IMR-90 (cell line): Measurements from ENCODE around the gene ZC2HC1B. TPM values are rescaled to one million over a fixed set of nuclear protein-coding genes. Genes with fewer than 3 reads are reported as not detected.
A peak's percentile ranks its signal among the peaks of the same experiment; 100 is the strongest.

ENCODE experiments used
- ATAC-seq: fragments of 200-7000 bp; cut with Tn5 transposase; 2 replicates; pipeline ENCODE4 v1.9.1; 2020; ENCODE audit warnings: low read depth, mild to moderate bottlenecking, moderate library complexity
- BruUV-seq: library from RNA; stranded (reverse); fragments of 400-500 nt; replicated peaks from 2 replicates; lab custom pipeline; 2021; lab: Mats Ljungman, UMichigan
- CTCF ChIA-PET: fragments of 300-600 bp; formaldehyde crosslinking; extraction: SDS; loops from one replicate; lab custom pipeline; 2021; ENCODE audit warnings: antibody characterized with exemption; lab: Yijun Ruan, JAX
- POLR2A ChIA-PET: fragments of 300-600 bp; sonication (Branson Sonifier 250); formaldehyde crosslinking; loops from one replicate; lab custom pipeline; 2022; ENCODE audit warnings: antibody characterized with exemption; ENCODE audit not compliant: unreplicated experiment; lab: Charles Lee
- DNase-seq: peaks from one replicate; pipeline ENCODE4 v3.0.0; 2013
- H2AFZ ChIP-seq: replicated peaks from 2 replicates; pipeline ENCODE3; 2013; ENCODE audit warnings: low read length, mild to moderate bottlenecking; ENCODE audit not compliant: poor library complexity
- H2AK5ac ChIP-seq: 2 replicates; pipeline ENCODE4 v1.6.1; 2013; ENCODE audit warnings: low read depth, low read length, inconsistent platforms
- H2AK9ac ChIP-seq: replicated peaks from 2 replicates; pipeline ENCODE3; 2013; ENCODE audit warnings: mild to moderate bottlenecking, low read depth, low read length, moderate library complexity; ENCODE audit not compliant: poor library complexity
- H2BK120ac ChIP-seq: 2 replicates; pipeline ENCODE4 v1.6.1; 2013; ENCODE audit warnings: low read depth, low read length, inconsistent platforms
- H2BK15ac ChIP-seq: 3 replicates; pipeline ENCODE4 v1.6.1; 2013; ENCODE audit warnings: low read depth, low read length, inconsistent platforms
- H2BK20ac ChIP-seq: 2 replicates; pipeline ENCODE4 v1.6.1; 2013; ENCODE audit warnings: low read depth, mild to moderate bottlenecking, inconsistent platforms, low read length, moderate library complexity
- H2BK5ac ChIP-seq: 2 replicates; pipeline ENCODE4 v1.6.1; 2013; ENCODE audit warnings: mild to moderate bottlenecking, low read depth, low read length, inconsistent platforms; ENCODE audit not compliant: poor library complexity, severe bottlenecking
- H3K14ac ChIP-seq: replicated peaks from 2 replicates; pipeline ENCODE4 v1.6.1; 2013; ENCODE audit warnings: low read depth, low read length, inconsistent platforms
- H3K18ac ChIP-seq: 2 replicates; pipeline ENCODE4 v1.6.1; 2013; ENCODE audit warnings: low read depth, low read length, control low read depth
- H3K23ac ChIP-seq: 2 replicates; pipeline ENCODE4 v1.6.1; 2013; ENCODE audit warnings: low read depth, low read length, inconsistent platforms
- H3K27ac ChIP-seq: 2 replicates; pipeline ENCODE4 v1.5.1; 2013; ENCODE audit warnings: mild to moderate bottlenecking, control low read depth, low read length; ENCODE audit not compliant: insufficient read depth
- H3K27me3 ChIP-seq: 2 replicates; pipeline ENCODE4 v1.6.1; 2013; ENCODE audit warnings: low read length; ENCODE audit not compliant: control insufficient read depth, insufficient read depth
- H3K36me3 ChIP-seq: 2 replicates; pipeline ENCODE4 v1.6.1; 2013; ENCODE audit warnings: low read length, mixed read lengths; ENCODE audit not compliant: control insufficient read depth, insufficient read depth
- H3K4ac ChIP-seq: 2 replicates; pipeline ENCODE4 v1.6.1; 2013; ENCODE audit warnings: low read depth, low read length, inconsistent platforms
- H3K4me1 ChIP-seq: 2 replicates; pipeline ENCODE4 v1.6.1; 2013; ENCODE audit warnings: low read length, mixed read lengths; ENCODE audit not compliant: control insufficient read depth, insufficient read depth
- H3K4me2 ChIP-seq: 2 replicates; pipeline ENCODE4 v1.6.1; 2013; ENCODE audit warnings: low read depth, mild to moderate bottlenecking, control low read depth, low read length, moderate library complexity
- H3K4me3 ChIP-seq: 2 replicates; pipeline ENCODE4 v1.5.1; 2013; ENCODE audit warnings: low read depth, mild to moderate bottlenecking, control low read depth, low read length, moderate library complexity; ENCODE audit not compliant: insufficient read depth
- H3K56ac ChIP-seq: 2 replicates; pipeline ENCODE4 v1.6.1; 2013; ENCODE audit warnings: low read length, inconsistent platforms; ENCODE audit not compliant: insufficient read depth; ENCODE audit errors: extremely low read depth
- H3K79me1 ChIP-seq, 2 experiments: 2 replicates each; pipeline ENCODE4 v1.6.1; 2013; ENCODE audit warnings: low read length in 2 of 2, inconsistent platforms in 1 of 2, low read depth in 1 of 2
- H3K9ac ChIP-seq: 2 replicates; pipeline ENCODE4 v1.6.1; 2013; ENCODE audit warnings: low read depth, low read length, control low read depth
- H3K9me1 ChIP-seq: 2 replicates; pipeline ENCODE4 v1.6.1; 2013; ENCODE audit warnings: low read length, inconsistent platforms; ENCODE audit not compliant: insufficient read depth
- H3K9me3 ChIP-seq: 2 replicates; pipeline ENCODE4 v1.6.1; 2013; ENCODE audit warnings: low read length; ENCODE audit not compliant: control insufficient read depth, insufficient read depth
- H4K20me1 ChIP-seq: 2 replicates; pipeline ENCODE4 v1.6.1; 2013; ENCODE audit warnings: low read length, inconsistent platforms; ENCODE audit not compliant: insufficient read depth
- H4K5ac ChIP-seq: 2 replicates; pipeline ENCODE4 v1.6.1; 2013; ENCODE audit warnings: mild to moderate bottlenecking, low read depth, low read length, control low read depth
- H4K8ac ChIP-seq, 2 experiments: 2 replicates each; pipeline ENCODE4 v1.6.1; 2013; ENCODE audit warnings: low read depth in 2 of 2, low read length in 2 of 2, control low read depth in 1 of 2, inconsistent platforms in 1 of 2
- H4K91ac ChIP-seq: 2 replicates; pipeline ENCODE4 v1.6.1; 2013; ENCODE audit warnings: low read depth, low read length, inconsistent platforms; ENCODE audit not compliant: insufficient read depth
- BHLHE40 ChIP-seq: fragments of 150-350 bp; IDR thresholded peaks from 2 replicates; pipeline ENCODE4 v1.6.1; 2016; ENCODE audit warnings: mild to moderate bottlenecking, low read depth, low read length
- CEBPB ChIP-seq: IDR thresholded peaks from 2 replicates; pipeline ENCODE4 v1.6.1; 2012; ENCODE audit warnings: low read depth, low read length, improper control_type of control experiment
- FOS ChIP-seq: fragments of 150-350 bp; IDR thresholded peaks from 2 replicates; pipeline ENCODE4 v1.6.1; 2016; ENCODE audit warnings: low read depth, low read length
- MAFK ChIP-seq: IDR thresholded peaks from 2 replicates; pipeline ENCODE4 v1.6.1; 2012; ENCODE audit warnings: low read depth, low read length, improper control_type of control experiment
- MXI1 ChIP-seq: IDR thresholded peaks from 2 replicates; pipeline ENCODE4 v1.6.1; 2012; ENCODE audit warnings: low read depth, mild to moderate bottlenecking, low read length, moderate library complexity, borderline replicate concordance
- POLR2A ChIP-seq: IDR thresholded peaks from 2 replicates; pipeline ENCODE4 v1.6.1; 2012; ENCODE audit warnings: mild to moderate bottlenecking, low read depth, low read length
- RAD21 ChIP-seq: IDR thresholded peaks from 2 replicates; pipeline ENCODE4 v1.6.1; 2012; ENCODE audit warnings: low read length, improper control_type of control experiment
- SMC3 ChIP-seq: fragments of 150-350 bp; IDR thresholded peaks from 2 replicates; pipeline ENCODE4 v1.6.1; 2016; ENCODE audit warnings: low read depth, mild to moderate bottlenecking, antibody characterized with exemption, low read length, moderate library complexity
- WGBS, 2 experiments: methylation state at CpG; one replicate each; pipeline versions ENCODE4 v1.1.5 to v1.1.7; 2013; ENCODE audit warnings: missing lambda C conversion rate in 2 of 2; ENCODE audit not compliant: insufficient read length in 1 of 2; ENCODE audit errors: extremely low coverage in 2 of 2; 5-methylcytosine and 5-hydroxymethylcytosine counted together
- dilution Hi-C: fragments of 300-500 bp; cut with HindIII; formaldehyde crosslinking; loops from one replicate; pipeline ENCODE4 v1.14.3; 2018; ENCODE audit warnings: low sequenced_read_pairs; ENCODE audit not compliant: unreplicated experiment
- in situ Hi-C: fragments of 300-500 bp; cut with MboI; formaldehyde crosslinking; loops from 3 replicates; pipeline ENCODE4 v1.14.3; 2019; ENCODE audit warnings: low sequenced_read_pairs, inconsistent platforms, mixed read lengths
- intact Hi-C: fragments of 100-400 bp; cut with micrococcal nuclease; formaldehyde crosslinking; loops from 2 replicates; pipeline ENCODE4 v1.10.0; 2022
- polyA plus RNA-seq, 3 experiments: library from polyadenylated mRNA; depleted of rRNA; stranded (reverse); fragments of >200 nt; gene quantifications; 2 replicates each; pipeline ENCODE4 v1.2.3, GENCODE V29; 2012; ENCODE audit warnings: low replicate concordance in 1 of 3
- total RNA-seq: library from RNA; depleted of rRNA; stranded (reverse); fragments of >200 nt; gene quantifications from 2 replicates; pipeline ENCODE4 v1.2.3, GENCODE V29; 2012
- TF ChIP-seq, protein P1 (sequence below): conservative IDR thresholded peaks from 2 replicates; pipeline ENCODE4 v1.5.1; 2012; ENCODE audit warnings: mild to moderate bottlenecking, low read depth, low read length, improper control_type of control experiment
- TF ChIP-seq, protein P2 (sequence below): fragments of 150-350 bp; IDR thresholded peaks from 2 replicates; pipeline ENCODE4 v1.6.1; 2017; ENCODE audit warnings: mild to moderate bottlenecking, antibody characterized with exemption, low read length, low read depth
- TF ChIP-seq, protein P3 (sequence below): fragments of 150-350 bp; IDR thresholded peaks from 2 replicates; pipeline ENCODE4 v1.6.1; 2016; ENCODE audit warnings: low read depth, mild to moderate bottlenecking, low read length, moderate library complexity, borderline replicate concordance

The ZC2HC1B gene
- total and polyA plus RNA-seq, 2 of the 4 experiments (the other 2 are of a cell fraction) = not detected

DNA sequence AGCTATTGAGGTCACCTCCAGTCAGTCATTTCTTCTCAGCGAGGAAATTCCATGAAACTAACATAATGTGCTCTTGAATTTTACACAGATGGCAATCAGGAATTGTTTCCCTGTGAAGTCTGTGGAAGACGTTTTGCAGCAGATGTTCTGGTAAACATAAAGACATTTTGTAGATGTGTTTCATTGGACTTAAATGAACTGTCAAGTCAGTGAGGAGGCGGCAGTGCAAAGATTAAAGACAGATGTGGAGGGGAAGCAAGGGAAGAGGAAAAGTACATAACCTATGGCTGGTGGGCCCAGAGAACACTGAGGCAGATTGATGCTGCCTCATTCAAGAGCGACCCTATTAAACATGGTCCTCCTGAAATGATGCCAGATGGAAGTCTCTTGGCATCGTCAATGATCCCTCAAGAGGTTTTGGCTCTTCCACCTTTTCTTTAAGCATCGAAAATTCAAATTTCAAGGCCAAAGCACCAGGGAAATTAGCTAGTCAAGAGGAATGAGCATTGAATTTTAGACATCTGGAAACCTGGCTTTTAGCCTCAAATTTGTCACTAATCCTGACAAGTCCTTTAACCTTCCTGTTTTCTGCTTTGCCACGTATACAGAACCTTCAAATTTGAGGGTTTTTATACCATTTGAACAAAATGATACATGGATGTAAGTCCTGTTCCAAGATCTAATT lies 20.1 kb downstream of the ZC2HC1B start:
- H3K27me3 ChIP-seq = no peaks in the 10 kb centered on the region
- no peak overlapping the region for H4K5ac ChIP-seq
- H2BK20ac ChIP-seq = no peak overlapping the region
- POLR2A ChIA-PET = no interaction called here
- no peak overlapping the region for H2AK5ac ChIP-seq
- no peak overlapping the region for H3K56ac ChIP-seq
- dilution Hi-C loops = no loop called here
- H4K91ac ChIP-seq = no peak overlapping the region
- H3K14ac ChIP-seq = no peak overlapping the region
- intact Hi-C loops = no loop called here
- H3K4me2 ChIP-seq = no peak overlapping the region
- CTCF ChIA-PET = interaction anchor here (1.0 kb wide), 1 partner anchor 129 kb away, joined by 3 read pairs; no protein-coding TSS in a partner anchor
- H2AK9ac ChIP-seq = no peak overlapping the region
- no peak overlapping the region for H2BK15ac ChIP-seq
- no peak overlapping the region for H3K23ac ChIP-seq
- H3K36me3 ChIP-seq = no peaks in the 10 kb centered on the region
- no peaks in the 10 kb centered on the region for H3K4me1 ChIP-seq
- H4K8ac ChIP-seq = no peak overlapping the region
- H4K20me1 ChIP-seq = no peaks in the 10 kb centered on the region
- no peak overlapping the region for H3K9ac ChIP-seq
- no peak overlapping the region for H3K4me3 ChIP-seq
- H2AFZ ChIP-seq = no peak overlapping the region
- no peak overlapping the region for H3K4ac ChIP-seq
- H3K27ac ChIP-seq = no peak overlapping the region
- H3K79me1 ChIP-seq = no peaks in the 10 kb centered on the region
- H3K9me3 ChIP-seq = no peaks in the 10 kb centered on the region
- in situ Hi-C loops = no loop called here
- TF ChIP-seq BHLHE40 (no peak), MXI1 (no peak), MAFK (no peak), CEBPB (no peak), RAD21 (no peak), FOS (no peak), POLR2A (no peak), SMC3 (no peak)
- TF ChIP-seq, protein P1, sequence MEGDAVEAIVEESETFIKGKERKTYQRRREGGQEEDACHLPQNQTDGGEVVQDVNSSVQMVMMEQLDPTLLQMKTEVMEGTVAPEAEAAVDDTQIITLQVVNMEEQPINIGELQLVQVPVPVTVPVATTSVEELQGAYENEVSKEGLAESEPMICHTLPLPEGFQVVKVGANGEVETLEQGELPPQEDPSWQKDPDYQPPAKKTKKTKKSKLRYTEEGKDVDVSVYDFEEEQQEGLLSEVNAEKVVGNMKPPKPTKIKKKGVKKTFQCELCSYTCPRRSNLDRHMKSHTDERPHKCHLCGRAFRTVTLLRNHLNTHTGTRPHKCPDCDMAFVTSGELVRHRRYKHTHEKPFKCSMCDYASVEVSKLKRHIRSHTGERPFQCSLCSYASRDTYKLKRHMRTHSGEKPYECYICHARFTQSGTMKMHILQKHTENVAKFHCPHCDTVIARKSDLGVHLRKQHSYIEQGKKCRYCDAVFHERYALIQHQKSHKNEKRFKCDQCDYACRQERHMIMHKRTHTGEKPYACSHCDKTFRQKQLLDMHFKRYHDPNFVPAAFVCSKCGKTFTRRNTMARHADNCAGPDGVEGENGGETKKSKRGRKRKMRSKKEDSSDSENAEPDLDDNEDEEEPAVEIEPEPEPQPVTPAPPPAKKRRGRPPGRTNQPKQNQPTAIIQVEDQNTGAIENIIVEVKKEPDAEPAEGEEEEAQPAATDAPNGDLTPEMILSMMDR = no peak
- TF ChIP-seq, protein P2, sequence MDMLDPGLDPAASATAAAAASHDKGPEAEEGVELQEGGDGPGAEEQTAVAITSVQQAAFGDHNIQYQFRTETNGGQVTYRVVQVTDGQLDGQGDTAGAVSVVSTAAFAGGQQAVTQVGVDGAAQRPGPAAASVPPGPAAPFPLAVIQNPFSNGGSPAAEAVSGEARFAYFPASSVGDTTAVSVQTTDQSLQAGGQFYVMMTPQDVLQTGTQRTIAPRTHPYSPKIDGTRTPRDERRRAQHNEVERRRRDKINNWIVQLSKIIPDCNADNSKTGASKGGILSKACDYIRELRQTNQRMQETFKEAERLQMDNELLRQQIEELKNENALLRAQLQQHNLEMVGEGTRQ = no peak
- TF ChIP-seq, protein P3, sequence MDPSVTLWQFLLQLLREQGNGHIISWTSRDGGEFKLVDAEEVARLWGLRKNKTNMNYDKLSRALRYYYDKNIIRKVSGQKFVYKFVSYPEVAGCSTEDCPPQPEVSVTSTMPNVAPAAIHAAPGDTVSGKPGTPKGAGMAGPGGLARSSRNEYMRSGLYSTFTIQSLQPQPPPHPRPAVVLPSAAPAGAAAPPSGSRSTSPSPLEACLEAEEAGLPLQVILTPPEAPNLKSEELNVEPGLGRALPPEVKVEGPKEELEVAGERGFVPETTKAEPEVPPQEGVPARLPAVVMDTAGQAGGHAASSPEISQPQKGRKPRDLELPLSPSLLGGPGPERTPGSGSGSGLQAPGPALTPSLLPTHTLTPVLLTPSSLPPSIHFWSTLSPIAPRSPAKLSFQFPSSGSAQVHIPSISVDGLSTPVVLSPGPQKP = no peak
- H3K18ac ChIP-seq = no peak overlapping the region
- no TSS peak for BruUV-seq
- no peak overlapping the region for H2BK5ac ChIP-seq
- WGBS, 2 experiments = 16% methylated on average over 2 of the region's 7 CpGs; no CpG with 5 or more reads in 1 of the 2 experiments
- no peak overlapping the region for H2BK120ac ChIP-seq
- DNase-seq (peak; percentile 32), ATAC-seq (no peak)
- H3K9me1 ChIP-seq = no peaks in the 10 kb centered on the region
